ENCODE data around the gene ZYX. TPM values are rescaled to one million over a fixed set of nuclear protein-coding genes. Genes with fewer than 3 reads are reported as not detected.

ZYX gene
- total and polyA plus RNA-seq, 9 of the 15 experiments (the other 6 are each of a cell fraction or from before 2014, with no cell fraction given) = 1.8 to 130 (median 15.7) TPM

DNA sequence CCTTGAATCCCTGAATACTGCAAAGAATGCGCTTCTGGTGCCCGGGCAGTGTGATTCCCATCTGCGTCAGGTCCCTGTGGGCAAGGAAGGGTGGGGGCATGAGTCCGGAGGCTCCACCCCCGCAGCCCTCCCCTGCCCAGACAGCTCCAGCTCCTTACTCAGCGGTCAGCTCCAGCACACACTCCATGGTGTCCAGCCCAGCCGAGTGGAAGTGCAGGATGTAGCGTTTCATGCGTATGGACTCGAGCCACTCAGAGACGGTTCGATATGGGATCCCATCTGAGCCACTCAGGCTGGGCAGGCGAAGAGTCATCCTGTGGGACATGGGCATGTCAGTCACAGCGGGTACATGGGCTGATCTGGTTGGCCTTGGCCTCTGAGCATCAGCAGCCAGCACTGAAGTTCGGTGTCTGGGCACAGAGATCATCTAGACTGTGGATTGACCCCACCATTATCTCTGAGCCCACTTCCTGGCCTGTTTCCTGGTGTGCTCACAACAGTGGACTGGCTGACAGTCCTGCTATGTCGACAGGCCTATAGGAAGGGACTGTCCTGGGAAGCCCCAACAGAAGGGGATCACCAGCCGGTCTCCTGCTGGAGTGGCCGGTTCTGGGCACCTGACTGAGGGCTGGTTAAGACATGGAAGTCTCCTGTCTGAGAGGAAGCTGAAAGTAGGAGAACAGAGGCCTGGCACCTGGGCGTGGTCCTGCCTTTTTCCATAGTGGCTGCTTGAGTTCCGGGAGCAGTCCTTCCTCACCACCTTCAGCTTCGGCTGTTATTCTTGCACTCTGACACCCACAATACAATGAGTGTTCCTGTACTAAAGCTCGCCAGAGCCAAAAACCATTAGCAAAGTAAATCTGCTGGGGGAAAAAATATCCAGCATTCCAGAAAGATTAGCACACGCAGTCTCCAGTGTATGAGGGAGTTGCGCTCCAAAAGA lies 10.6 kb downstream of the ZYX start:
- Histone ChIP-seq H2AFZ (ENCODE audit: low read depth, low read length) (no peak overlapping the region), H3K4me3 (no peak overlapping the region)
- FAIRE-seq = no peak
- TF ChIP-seq CBX5 (IDR thresholded peaks at IDR 0.05; ENCODE audit: borderline replicate concordance, low read depth) (no peak), POLR2A (conservative IDR thresholded peaks at IDR 0.05) (0 out of 2 replicates have a peak, but pooled peaks have one; percentile 30), SUPT5H (IDR thresholded peaks at IDR 0.05) (peak; percentile 35; the same call in 1 of the 2 replicates), POLR2G (IDR thresholded peaks at IDR 0.05; ENCODE audit: low read depth, low read length) (0 out of 2 replicates have a peak, but pooled peaks have one; percentile 45), POLR2AphosphoS5 (IDR thresholded peaks at IDR 0.05; ENCODE audit: control insufficient read depth, insufficient read depth, low read depth, low read length) (0 out of 2 replicates have a peak, but pooled peaks have one; percentile 28), ZNF282 (CRISPR knock-in tag; IDR thresholded peaks at IDR 0.05) (peak; percentile 42; the same call in 1 of the 2 replicates)
- TF ChIP-seq, protein P1, sequence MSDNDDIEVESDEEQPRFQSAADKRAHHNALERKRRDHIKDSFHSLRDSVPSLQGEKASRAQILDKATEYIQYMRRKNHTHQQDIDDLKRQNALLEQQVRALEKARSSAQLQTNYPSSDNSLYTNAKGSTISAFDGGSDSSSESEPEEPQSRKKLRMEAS (CRISPR knock-in tag; IDR thresholded peaks at IDR 0.05) = 0 out of 2 replicates have a peak, but pooled peaks have one; percentile 23
- TF ChIP-seq, protein P2, sequence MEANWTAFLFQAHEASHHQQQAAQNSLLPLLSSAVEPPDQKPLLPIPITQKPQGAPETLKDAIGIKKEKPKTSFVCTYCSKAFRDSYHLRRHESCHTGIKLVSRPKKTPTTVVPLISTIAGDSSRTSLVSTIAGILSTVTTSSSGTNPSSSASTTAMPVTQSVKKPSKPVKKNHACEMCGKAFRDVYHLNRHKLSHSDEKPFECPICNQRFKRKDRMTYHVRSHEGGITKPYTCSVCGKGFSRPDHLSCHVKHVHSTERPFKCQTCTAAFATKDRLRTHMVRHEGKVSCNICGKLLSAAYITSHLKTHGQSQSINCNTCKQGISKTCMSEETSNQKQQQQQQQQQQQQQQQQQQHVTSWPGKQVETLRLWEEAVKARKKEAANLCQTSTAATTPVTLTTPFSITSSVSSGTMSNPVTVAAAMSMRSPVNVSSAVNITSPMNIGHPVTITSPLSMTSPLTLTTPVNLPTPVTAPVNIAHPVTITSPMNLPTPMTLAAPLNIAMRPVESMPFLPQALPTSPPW (CRISPR knock-in tag; IDR thresholded peaks at IDR 0.05) = peak; percentile 40

More for the DNA sequence above, 10.6 kb downstream of the ZYX start:
- Histone ChIP-seq H3K9me1 (ENCODE audit: control insufficient read depth, insufficient read depth, low read length) (peaks cover 8% of the 10 kb centered on the region), H3K9me3 (replicated peaks; ENCODE audit: control insufficient read depth, insufficient read depth, low read depth, low read length) (no peaks in the 10 kb centered on the region), H3K79me2 (ENCODE audit: control insufficient read depth, insufficient read depth, low read length) (no peaks in the 10 kb centered on the region), H3K4me2 (ENCODE audit: insufficient read depth, low read length) (no peak overlapping the region), H3K36me3 (ENCODE audit: control insufficient read depth, insufficient read depth, low read length) (peaks cover 48% of the 10 kb centered on the region; the same call in 2 of the 3 replicates), H4K20me1 (replicated peaks; ENCODE audit: control insufficient read depth, insufficient read depth, low read length) (peaks cover 32% of the 10 kb centered on the region), H3K27me3 (ENCODE audit: control insufficient read depth in 2 of 2, insufficient read depth in 2 of 2, low read length in 2 of 2) (peaks cover 8 to 34% of the 10 kb centered on the region in 2 experiments; a peak in 4 of 5 replicates), H3K9ac (ENCODE audit: insufficient read depth in 1 of 2, low read depth in 2 of 2, low read length in 2 of 2) (peak overlapping the region in 1 of 2 experiments; percentile 45; a peak in 2 of 4 replicates), H3K27ac (ENCODE audit: extremely low read depth, low read depth, low read length) (no peak overlapping the region), H3K4me1 (replicated peaks in 1 of 2; ENCODE audit: control insufficient read depth in 2 of 2, insufficient read depth in 2 of 2, low read length in 2 of 2) (peaks cover 0 to 22% of the 10 kb centered on the region in 2 experiments; a peak in 2 of 5 replicates)
- ChIA-PET CTCF (ENCODE audit: low intra/inter-chr PET ratio) (no interaction called here), POLR2A (interaction anchor here (1.1 to 9.7 kb wide), 6 partner anchors 8 to 113 kb away, joined by 3 to 131 read pairs (median 8); partner anchors contain the start of genes EPHA1 and ZYX)
- in situ Hi-C loops (cut with MboI) (no loop called here), intact Hi-C loops (cut with micrococcal nuclease) (no loop called here)
- 81% methylated on average over 24 of the region's 24 CpGs for WGBS (ENCODE audit: insufficient coverage, low coverage, missing lambda C conversion rate)
- ATAC-seq = peak; percentile 2; the same call in 1 of the 3 replicates
- BruUV-seq (replicated peaks) = no TSS peak
- peak in 1 of 4 experiments; percentile 20 for DNase-seq (ENCODE audit: extremely low read depth in 1 of 4, low spot score in 3 of 4)

Data from K562 (cell line).